ENCODE results near the gene AGTPBP1.

The AGTPBP1 gene

GRCh38 chr9:85534340-85534739 lies 207.4 kb downstream of the AGTPBP1 start:
- no peak for DNase-seq

- DNase-seq, result no peak
Observed at GRCh38 chr9:85533538-85533937, 208.2 kb downstream of the AGTPBP1 start.

DNA sequence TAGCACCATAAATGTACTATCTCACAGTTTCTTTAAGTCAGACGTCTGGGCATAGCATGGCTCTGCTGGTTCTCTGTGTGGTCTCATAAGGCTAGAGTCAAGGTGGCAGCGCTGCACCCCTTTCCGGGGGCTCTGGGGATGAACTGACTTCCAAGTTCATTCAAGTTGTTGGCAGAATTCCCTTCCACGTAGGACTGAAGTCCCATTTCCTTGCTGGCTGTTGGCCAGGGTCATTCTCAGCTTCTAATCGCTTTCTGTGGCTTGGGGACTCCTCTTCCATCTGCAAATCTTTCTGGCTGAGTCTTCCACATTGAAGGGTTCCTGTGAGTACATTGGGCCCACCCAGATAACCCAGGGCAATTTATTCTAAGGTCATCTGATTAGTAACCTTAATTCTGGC lies 211.0 kb downstream of the AGTPBP1 start:
- DNase-seq, result no peak

GRCh38 chr9:85528607-85529006 lies 213.1 kb downstream of the AGTPBP1 start:
- no peak for DNase-seq

DNA sequence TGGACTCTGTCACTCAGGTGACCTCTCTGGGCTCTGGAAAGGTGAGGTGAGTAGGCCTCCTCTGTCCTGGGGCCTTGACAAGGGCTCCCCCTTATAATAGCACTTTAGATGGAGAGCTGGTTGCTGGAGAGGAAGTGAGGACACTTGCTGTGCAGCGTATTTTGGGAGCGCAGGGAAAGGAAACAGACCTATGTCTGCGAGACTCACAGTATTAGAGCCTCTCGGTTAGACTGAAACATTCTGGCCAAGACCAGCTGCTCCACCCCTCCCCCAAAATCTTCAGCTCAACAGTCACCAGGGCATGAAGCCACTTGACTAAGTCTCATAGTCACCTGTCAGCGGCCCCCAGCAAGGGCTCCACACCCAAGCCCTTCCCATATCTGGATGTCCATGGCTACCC lies 213.6 kb downstream of the AGTPBP1 start:
- no peak for DNase-seq

DNA sequence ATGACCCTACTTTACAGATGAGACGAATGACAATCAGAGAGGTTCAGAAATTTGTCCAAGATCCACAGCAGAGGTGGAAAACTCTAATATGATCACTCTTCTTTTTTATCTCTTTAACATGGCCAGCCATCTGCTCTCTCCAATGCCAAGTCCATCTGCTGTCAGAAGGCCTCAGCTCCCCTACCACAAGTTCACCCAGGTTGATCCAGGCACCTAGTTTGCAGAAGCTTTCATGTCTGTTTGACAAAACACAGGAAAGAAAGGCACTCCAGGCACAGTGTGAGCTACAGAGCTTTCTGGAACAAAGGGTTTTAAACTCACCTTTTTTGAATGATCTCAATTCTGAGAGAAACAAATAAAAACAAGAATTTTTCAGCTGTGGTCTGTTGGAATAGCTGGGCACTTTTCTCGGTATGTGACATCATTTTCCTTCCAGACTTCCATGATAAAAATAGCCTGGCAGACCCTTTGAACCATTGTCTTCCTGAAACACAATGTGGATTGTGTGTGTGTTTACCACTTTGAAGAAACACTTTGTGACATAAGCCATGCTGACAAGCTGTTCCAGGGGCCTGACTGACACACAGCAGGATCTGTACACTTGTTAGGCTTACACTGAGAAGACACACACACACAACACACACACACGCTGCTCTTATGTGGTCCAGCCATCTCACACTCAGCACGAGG lies 214.3 kb downstream of the AGTPBP1 start:
- no peak for DNase-seq

DNA sequence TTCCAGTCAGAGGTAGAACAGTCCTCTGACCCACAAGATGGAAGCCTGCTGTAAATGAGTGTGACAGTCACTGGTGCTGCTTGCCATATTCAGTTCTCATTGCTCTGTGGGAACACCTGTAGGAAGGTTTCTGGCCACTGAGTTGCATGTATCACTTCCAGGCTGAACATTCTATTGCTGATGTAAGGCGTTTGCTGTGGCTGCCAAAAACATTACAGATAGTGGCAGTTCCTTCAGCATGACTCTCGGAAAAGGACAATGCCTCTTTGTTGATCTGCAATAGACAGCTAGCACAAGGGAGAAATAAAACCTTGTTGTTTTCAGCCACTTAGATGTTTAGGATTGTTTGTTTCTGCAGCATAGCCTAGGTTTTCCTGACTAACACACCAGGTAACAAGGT lies 217.2 kb downstream of the AGTPBP1 start:
- DNase-seq, result no peak

DNA sequence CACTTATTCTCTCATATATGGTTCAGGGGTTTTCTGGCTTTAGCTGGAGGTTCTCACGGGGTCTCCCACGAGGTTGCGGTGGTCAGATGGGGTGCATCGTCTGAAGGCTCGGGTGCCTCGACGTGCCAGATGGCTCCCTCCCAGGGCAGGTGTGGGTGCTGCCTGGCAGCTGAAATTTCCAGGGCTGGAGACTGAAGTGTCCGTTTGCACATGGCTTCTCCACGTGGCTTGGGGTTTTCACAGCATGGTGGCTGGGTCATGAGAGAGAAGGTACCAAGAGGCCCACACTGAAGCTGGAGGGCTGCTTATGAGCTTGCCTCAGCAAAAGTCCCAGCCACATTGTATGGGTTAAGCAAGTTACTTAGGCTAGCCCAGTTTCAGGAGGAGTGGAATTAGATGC lies 218.6 kb downstream of the AGTPBP1 start:
- peak; percentile 8 for DNase-seq

DNA sequence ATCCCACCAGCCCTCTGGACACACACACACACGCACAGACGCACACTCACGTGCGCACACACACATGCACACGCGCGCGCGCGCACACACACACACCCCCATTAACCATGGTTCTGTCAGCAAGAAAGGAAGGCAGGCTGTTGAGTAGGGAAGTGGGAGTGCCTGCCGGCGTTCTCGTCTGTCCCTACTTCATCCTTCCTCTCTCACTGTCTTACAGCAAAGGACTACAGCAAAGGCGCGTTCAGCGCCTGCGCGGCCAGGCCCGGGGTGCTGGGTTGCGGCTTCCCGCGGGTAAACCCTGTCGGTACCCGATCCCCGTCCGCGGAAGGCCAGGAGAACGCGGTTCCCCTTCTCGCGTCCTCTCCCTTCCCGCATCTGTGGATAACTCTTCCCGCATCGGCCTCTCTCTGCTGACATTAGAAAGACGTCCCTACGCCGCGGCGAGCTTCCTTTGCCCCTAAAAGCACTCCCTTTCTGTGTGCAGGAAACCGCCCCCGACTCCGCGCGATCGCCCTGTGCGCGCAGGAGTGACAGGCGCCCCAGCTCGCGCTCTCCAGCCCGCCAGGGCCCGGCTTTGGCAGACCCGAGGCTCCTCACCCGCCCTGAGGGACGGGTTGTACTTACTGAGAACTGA lies 219.2 kb downstream of the AGTPBP1 start:
- DNase-seq, result peak; percentile 57

DNA sequence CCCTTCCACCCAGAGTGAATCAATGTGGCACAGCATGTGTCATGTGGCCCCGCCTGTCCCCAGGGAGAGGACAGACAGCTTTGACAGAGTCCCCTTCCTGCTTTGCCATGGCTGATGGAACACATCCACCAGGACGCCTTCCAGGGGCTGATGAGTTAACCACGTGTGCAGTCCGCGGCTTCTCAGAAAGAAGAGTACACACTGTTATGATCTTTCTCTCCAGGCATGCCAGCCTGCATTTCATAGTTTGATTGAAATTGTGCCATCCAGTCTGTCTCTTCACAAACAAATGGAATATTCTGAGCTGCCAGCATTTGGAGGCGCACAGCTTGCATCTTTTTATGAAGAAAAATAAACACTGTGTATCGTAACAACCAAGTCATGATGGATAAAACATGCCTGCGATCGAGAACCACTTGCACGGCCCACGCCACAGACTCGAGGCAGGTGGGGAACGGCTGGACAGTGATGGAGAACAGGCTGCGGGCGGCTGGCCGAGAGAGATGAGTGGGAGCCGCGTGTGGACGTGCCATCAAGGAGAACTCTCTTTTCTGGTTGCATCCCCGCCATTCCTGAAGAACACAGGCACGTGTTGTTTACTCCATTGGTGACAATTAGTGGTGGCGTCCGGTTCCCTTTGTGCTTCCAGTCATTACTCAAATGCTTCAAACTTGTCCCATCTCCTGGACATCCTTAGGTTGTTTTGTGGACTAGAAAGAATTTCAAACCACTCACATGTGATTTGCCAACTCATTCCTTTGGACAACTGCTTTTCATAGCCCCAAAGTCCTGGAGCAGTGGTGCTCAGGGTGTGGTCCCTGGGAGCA lies 220.2 kb downstream of the AGTPBP1 start:
- no peak for DNase-seq

DNA sequence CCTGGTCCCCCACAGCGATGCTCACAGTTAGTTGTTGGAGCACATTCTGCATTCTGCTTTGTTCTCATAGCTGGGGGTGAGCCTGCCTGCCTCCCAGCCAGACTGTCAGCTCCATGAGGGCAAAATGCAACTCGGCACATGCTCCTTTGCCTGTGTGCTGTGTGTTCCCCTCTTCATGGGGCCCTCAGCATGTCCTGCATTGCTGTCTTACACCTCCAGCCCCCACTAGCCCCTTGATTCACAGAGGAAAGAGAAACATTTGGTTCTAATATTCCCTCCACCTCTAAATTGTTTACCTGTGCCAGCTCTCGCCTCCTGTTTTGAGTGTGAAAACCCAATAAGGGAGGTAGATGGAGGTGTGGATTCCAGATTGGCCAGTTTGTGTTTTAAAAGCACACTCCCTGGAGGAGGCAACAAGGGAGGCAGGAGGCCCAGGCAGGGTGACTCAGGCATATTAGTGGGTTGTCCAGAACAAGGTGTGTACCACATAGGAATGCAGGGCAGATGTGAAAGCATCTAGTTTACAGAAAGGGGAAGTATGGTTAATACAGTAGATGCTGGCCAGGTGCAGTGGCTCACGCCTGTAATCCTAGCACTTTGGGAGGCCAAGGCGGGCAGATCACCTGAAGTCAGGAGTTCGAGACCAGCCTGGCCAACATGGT lies 224.6 kb downstream of the AGTPBP1 start:
- no peak for DNase-seq

DNA sequence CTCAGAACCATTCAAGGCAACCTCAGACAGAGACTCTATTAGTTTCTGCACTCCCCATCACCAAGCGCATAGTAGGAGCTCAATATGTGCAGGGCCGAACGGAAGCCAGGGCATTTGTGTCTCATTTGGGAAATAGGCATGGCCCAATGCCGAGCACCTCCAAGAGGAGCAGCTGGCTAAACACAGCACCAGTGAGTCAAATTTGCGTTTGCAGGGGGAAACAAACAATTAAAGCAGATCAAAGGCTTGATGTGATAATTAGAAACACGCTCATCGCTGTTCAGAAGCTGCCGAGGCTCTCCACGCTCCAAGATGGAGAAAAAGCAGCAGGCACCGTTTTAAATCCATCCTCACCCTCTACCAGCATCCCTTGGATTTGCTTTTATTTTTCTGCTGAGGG lies 225.3 kb downstream of the AGTPBP1 start:
- DNase-seq, result peak; percentile 61

DNA sequence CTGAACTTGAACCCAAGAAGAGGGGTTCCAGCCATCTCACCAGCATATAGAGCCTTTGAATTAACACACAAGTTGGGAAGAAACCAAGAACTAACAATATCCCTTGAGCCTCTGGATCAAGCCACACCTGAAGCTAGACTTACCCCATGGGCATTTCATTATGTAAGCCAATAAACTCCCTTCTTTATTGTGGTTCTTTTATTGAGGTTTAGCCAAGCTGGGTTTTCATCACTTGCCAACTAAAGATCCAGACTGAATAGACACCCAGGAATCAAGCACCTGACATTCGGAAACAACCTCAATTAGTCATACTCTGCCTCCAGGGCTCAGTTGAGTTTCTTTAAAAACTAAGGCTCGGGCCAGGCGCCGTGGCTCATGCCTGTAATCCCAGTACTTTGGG lies 226.7 kb downstream of the AGTPBP1 start:
- DNase-seq, result no peak

GRCh38 chr9:85514256-85514655 lies 227.5 kb downstream of the AGTPBP1 start:
- DNase-seq, result no peak

- DNase-seq, result no peak
Observed at GRCh38 chr9:85511746-85512145, 230.0 kb downstream of the AGTPBP1 start.

GRCh38 chr9:85510830-85511504 lies 230.8 kb downstream of the AGTPBP1 start:
- DNase-seq, result no peak

GRCh38 chr9:85508616-85509015 lies 233.1 kb downstream of the AGTPBP1 start:
- DNase-seq, result peak; percentile 17

DNA sequence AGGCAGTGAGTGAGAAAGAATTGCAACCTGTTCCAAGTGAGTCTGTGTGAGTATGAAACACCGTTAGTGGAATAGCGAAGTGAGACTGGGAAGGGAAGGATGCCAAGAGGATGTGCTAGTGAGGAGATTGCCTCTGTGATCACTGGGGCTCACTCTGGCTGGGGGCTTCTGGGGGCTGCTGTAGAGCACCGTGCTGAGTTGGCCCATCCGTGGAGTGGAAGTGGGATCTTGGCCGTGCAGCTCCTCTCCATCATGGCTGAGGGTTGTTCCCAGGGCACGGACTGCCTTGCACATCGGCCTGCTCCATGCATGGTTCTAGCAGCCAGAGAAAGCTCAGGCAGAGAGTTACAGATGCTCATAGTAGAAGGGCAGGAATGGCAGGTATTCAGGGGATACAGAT lies 236.1 kb downstream of the AGTPBP1 start:
- DNase-seq, result no peak

DNA sequence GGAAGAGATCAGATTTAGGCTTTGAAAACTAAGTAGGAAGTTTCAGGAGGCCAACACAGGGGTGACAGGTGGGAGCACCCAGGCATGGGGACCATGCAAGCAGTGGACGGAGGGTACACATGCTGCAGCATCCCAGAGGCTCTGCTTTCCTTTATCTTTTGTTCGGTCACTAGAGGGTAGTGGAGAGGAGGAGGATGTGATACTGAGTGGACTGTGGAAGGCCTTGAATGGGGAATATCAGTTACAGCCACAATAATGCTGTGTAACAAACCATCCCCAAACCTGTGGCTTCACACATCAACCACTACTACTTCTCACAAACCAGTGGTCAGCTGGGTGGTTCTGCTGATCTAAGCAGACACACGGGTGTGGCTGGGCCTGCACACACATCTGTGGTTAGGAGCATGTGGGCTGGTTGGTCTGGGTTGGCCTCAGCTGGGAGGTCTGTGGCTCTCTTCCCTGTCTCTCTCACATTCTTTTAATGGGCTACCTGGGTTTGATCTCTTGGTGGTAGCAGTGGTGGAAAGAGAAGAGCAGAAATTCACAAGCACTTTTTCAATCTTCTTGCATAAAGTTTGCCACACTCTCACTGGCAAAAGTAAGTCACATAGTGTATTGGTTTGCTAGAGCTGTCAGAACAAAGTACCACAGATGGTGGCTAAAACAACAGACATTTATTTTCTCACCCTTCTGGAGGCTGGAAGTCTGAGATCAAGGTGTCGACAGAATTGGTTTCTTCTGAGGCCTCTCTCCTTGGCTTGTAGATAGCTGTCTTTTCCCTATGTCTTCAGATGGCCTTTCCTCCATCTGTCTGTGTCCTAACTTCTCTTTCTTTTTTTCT lies 238.7 kb downstream of the AGTPBP1 start:
- no peak for DNase-seq

GRCh38 chr9:85501882-85502281 lies 239.9 kb downstream of the AGTPBP1 start:
- no peak for DNase-seq

- no peak for DNase-seq
Observed at GRCh38 chr9:85501456-85501855, 240.3 kb downstream of the AGTPBP1 start.
